CD4-positive, alpha-beta memory T cell (primary cell): Measurements from ENCODE around the gene FAM124A. TPM values are rescaled to one million over a fixed set of nuclear protein-coding genes. Genes with fewer than 3 reads are reported as not detected.
A peak's percentile ranks its signal among the peaks of the same experiment; 100 is the strongest.

Experiments used
- CTCF ChIA-PET: fragments of 350-600 bp; sonication (Branson Sonifier 250); formaldehyde crosslinking; loops from one replicate; lab custom pipeline; 2021; ENCODE audit warnings: inconsistent platforms; ENCODE audit not compliant: partially characterized antibody; lab: Charles Lee
- POLR2A ChIA-PET: fragments of 350-600 bp; sonication (Branson Sonifier 250); formaldehyde crosslinking; loops from one replicate; lab custom pipeline; 2021; ENCODE audit not compliant: partially characterized antibody; lab: Charles Lee
- DNase-seq, 5 donors: peaks; one replicate each; pipeline versions ENCODE4 v3.0.0 to v3.0.0-alpha.2; 2020 to 2022; ENCODE audit warnings: mixed read lengths in 1 of 5
- H3K27ac ChIP-seq: one replicate; pipeline ENCODE4 v1.7.0; 2013; ENCODE audit warnings: low read depth, low read length
- H3K27me3 ChIP-seq: 2 replicates; pipeline ENCODE4 v1.7.0; 2013; ENCODE audit warnings: mild to moderate bottlenecking, low read length, moderate library complexity; ENCODE audit not compliant: insufficient read depth
- H3K36me3 ChIP-seq: 2 replicates; pipeline ENCODE4 v1.7.0; 2013; ENCODE audit warnings: mild to moderate bottlenecking, low read length, moderate library complexity; ENCODE audit not compliant: insufficient read depth
- H3K4me1 ChIP-seq: 2 replicates; pipeline ENCODE4 v1.7.0; 2013; ENCODE audit warnings: mild to moderate bottlenecking, low read length, moderate library complexity; ENCODE audit not compliant: insufficient read depth
- H3K4me3 ChIP-seq, 2 donors: one replicate each; pipeline ENCODE4 v1.7.0; 2013; ENCODE audit warnings: low read length in 2 of 2, mild to moderate bottlenecking in 1 of 2
- H3K9me3 ChIP-seq, 2 donors: one replicate each; pipeline ENCODE4 v1.7.0; 2013; ENCODE audit warnings: low read length in 2 of 2, control low read depth in 1 of 2; ENCODE audit not compliant: control insufficient read depth in 1 of 2
- H3K27ac Mint-ChIP-seq, 7 donors: one replicate each; pipeline ENCODE4 v1.8.0; 2020 to 2021; ENCODE audit warnings: mixed read lengths in 7 of 7, mild to moderate bottlenecking in 6 of 7, inconsistent platforms in 3 of 7, moderate library complexity in 3 of 7
- H3K27me3 Mint-ChIP-seq, 2 donors: one replicate each; pipeline ENCODE4 v1.8.0; 2020 to 2021; ENCODE audit warnings: mixed read lengths in 2 of 2
- H3K36me3 Mint-ChIP-seq, 2 donors: one replicate each; pipeline ENCODE4 v1.8.0; 2020 to 2021; ENCODE audit warnings: mixed read lengths in 2 of 2, inconsistent platforms in 1 of 2, mild to moderate bottlenecking in 1 of 2
- H3K4me1 Mint-ChIP-seq, 4 donors: one replicate each; pipeline ENCODE4 v1.8.0; 2020 to 2021; ENCODE audit warnings: mixed read lengths in 4 of 4, mild to moderate bottlenecking in 1 of 4
- H3K4me3 Mint-ChIP-seq, 8 donors: one replicate each; pipeline ENCODE4 v1.8.0; 2020 to 2021; ENCODE audit warnings: mixed read lengths in 8 of 8, mild to moderate bottlenecking in 7 of 8, moderate library complexity in 6 of 8, inconsistent platforms in 3 of 8
- H3K9me3 Mint-ChIP-seq, 8 donors: one replicate each; pipeline ENCODE4 v1.8.0; 2020 to 2021; ENCODE audit warnings: mixed read lengths in 8 of 8, mild to moderate bottlenecking in 5 of 8, inconsistent platforms in 3 of 8, moderate library complexity in 1 of 8
- intact Hi-C: fragments of 100-400 bp; cut with micrococcal nuclease; formaldehyde crosslinking; loops from one replicate; pipeline ENCODE4 v1.15.1; 2023
- polyA plus RNA-seq, 2 donors: library from polyadenylated mRNA; unstranded; fragments of 300-500 nt; fragmentation: Illumina TruSeq; gene quantifications; one replicate each; pipeline ENCODE4 v1.2.3, GENCODE V29; 2021
- total RNA-seq, 2 experiments: library from RNA; stranded (reverse); gene quantifications; one replicate each; pipeline ENCODE4 v1.2.3, GENCODE V29; 2021

FAM124A gene
- total and polyA plus RNA-seq, 4 experiments from 2014 or later, result not detected

GRCh38 chr13:51221108-51221507, 1.1 kb upstream of the FAM124A start:
- Histone ChIP-seq H3K27me3 (peaks cover 15% of the 10 kb centered on the region), H3K4me3 (no peak overlapping the region)

GRCh38 chr13:51221674-51222036, 543 bp upstream of the FAM124A start:
- intact Hi-C loops, result loop anchor here (5.0 kb wide), 1 partner anchor 576 kb away; no protein-coding TSS in a partner anchor
- Mint-ChIP-seq H3K9me3 (no peaks in the 10 kb centered on the region), H3K27me3 (peaks cover 40 to 43% of the 10 kb centered on the region in 2 donors), H3K36me3 (no peaks in the 10 kb centered on the region), H3K27ac (peak overlapping the region in 1 of 7 donors; percentile 28), H3K4me3 (peak overlapping the region; percentile 59 to 79 (median 73)), H3K4me1 (no peaks in the 10 kb centered on the region)
- no peak for DNase-seq
- no peak overlapping the region for H3K27ac ChIP-seq
- ChIA-PET POLR2A (no interaction called here), CTCF (no interaction called here)
- H3K4me1 ChIP-seq, result peaks cover 3% of the 10 kb centered on the region
- peaks cover 20% of the 10 kb centered on the region for H3K27me3 ChIP-seq
- no peaks in the 10 kb centered on the region for H3K9me3 ChIP-seq
- H3K36me3 ChIP-seq, result no peaks in the 10 kb centered on the region
- H3K4me3 ChIP-seq, result peak overlapping the region in 1 of 2 donors; percentile 50

More at GRCh38 chr13:51221108-51221507, 1.1 kb upstream of the FAM124A start:
- no peak for DNase-seq
- intact Hi-C loops, result loop anchor here (5.0 kb wide), 1 partner anchor 576 kb away; no protein-coding TSS in a partner anchor
- H3K36me3 Mint-ChIP-seq, result no peaks in the 10 kb centered on the region
- Histone ChIP-seq H3K9me3 (no peaks in the 10 kb centered on the region), H3K36me3 (no peaks in the 10 kb centered on the region), H3K4me1 (peaks cover 3% of the 10 kb centered on the region), H3K27ac (no peak overlapping the region)
- peaks cover 36 to 39% of the 10 kb centered on the region in 2 donors for H3K27me3 Mint-ChIP-seq
- POLR2A ChIA-PET, result no interaction called here
- H3K4me1 Mint-ChIP-seq, result no peaks in the 10 kb centered on the region
- no peaks in the 10 kb centered on the region for H3K9me3 Mint-ChIP-seq
- peak overlapping the region; percentile 39 to 79 (median 73) for H3K4me3 Mint-ChIP-seq
- CTCF ChIA-PET, result no interaction called here
- no peak overlapping the region for H3K27ac Mint-ChIP-seq

GRCh38 chr13:51222686-51223559, 725 bp downstream of the FAM124A start:
- H3K36me3 Mint-ChIP-seq, result no peaks in the 10 kb centered on the region
- no peak overlapping the region for H3K27ac Mint-ChIP-seq
- POLR2A ChIA-PET, result no interaction called here
- peak in 1 of 5 donors; percentile 0 for DNase-seq
- Histone ChIP-seq H3K9me3 (no peaks in the 10 kb centered on the region), H3K27ac (no peak overlapping the region), H3K27me3 (peaks cover 20% of the 10 kb centered on the region), H3K36me3 (no peaks in the 10 kb centered on the region), H3K4me1 (peaks cover 3% of the 10 kb centered on the region), H3K4me3 (no peak overlapping the region)
- intact Hi-C loops, result loop anchor here (5.0 kb wide), 1 partner anchor 574 kb away; no protein-coding TSS in a partner anchor
- H3K27me3 Mint-ChIP-seq, result peaks cover 38 to 45% of the 10 kb centered on the region in 2 donors
- peak overlapping the region; percentile 42 to 76 (median 68) for H3K4me3 Mint-ChIP-seq
- no peaks in the 10 kb centered on the region for H3K9me3 Mint-ChIP-seq
- no peaks in the 10 kb centered on the region for H3K4me1 Mint-ChIP-seq
- CTCF ChIA-PET, result interaction anchor here (1.6 kb wide), 2 partner anchors 63 to 64 kb away, joined by 5 to 6 read pairs; no protein-coding TSS in a partner anchor

GRCh38 chr13:51223560-51224270, 1.5 kb downstream of the FAM124A start:
- POLR2A ChIA-PET, result no interaction called here
- no peak overlapping the region for H3K27ac ChIP-seq
- peak overlapping the region in 7 of 8 donors; percentile 36 to 74 (median 57) for H3K4me3 Mint-ChIP-seq

GRCh38 chr13:51225029-51225428, 2.8 kb downstream of the FAM124A start:
- Histone ChIP-seq H3K27me3 (peaks cover 20% of the 10 kb centered on the region), H3K27ac (no peak overlapping the region), H3K36me3 (no peaks in the 10 kb centered on the region), H3K4me1 (peaks cover 3% of the 10 kb centered on the region), H3K4me3 (no peak overlapping the region), H3K9me3 (no peaks in the 10 kb centered on the region)
- Mint-ChIP-seq H3K4me1 (no peaks in the 10 kb centered on the region), H3K9me3 (no peaks in the 10 kb centered on the region), H3K27me3 (peaks cover 38 to 41% of the 10 kb centered on the region in 2 donors), H3K36me3 (no peaks in the 10 kb centered on the region), H3K4me3 (peak overlapping the region in 2 of 8 donors; percentile 2 to 71), H3K27ac (no peak overlapping the region)
- CTCF ChIA-PET, result no interaction called here
- no peak for DNase-seq
- intact Hi-C loops, result no loop called here
- POLR2A ChIA-PET, result interaction anchor here (0.8 kb wide), 1 partner anchor 572 kb away, joined by 3 read pairs; no protein-coding TSS in a partner anchor

More at GRCh38 chr13:51223560-51224270, 1.5 kb downstream of the FAM124A start:
- H3K27ac Mint-ChIP-seq, result no peak overlapping the region
- CTCF ChIA-PET, result interaction anchor here (1.6 kb wide), 2 partner anchors 62 to 64 kb away, joined by 5 to 6 read pairs; no protein-coding TSS in a partner anchor
- H3K9me3 Mint-ChIP-seq, result no peaks in the 10 kb centered on the region
- H3K27me3 Mint-ChIP-seq, result peaks cover 38 to 43% of the 10 kb centered on the region in 2 donors
- H3K27me3 ChIP-seq, result peaks cover 20% of the 10 kb centered on the region
- H3K9me3 ChIP-seq, result no peaks in the 10 kb centered on the region
- no peaks in the 10 kb centered on the region for H3K4me1 Mint-ChIP-seq
- H3K4me1 ChIP-seq, result peaks cover 3% of the 10 kb centered on the region
- H3K36me3 Mint-ChIP-seq, result no peaks in the 10 kb centered on the region
- H3K4me3 ChIP-seq, result no peak overlapping the region
- intact Hi-C loops, result loop anchor here (5.0 kb wide), 1 partner anchor 574 kb away; no protein-coding TSS in a partner anchor
- DNase-seq, result no peak
- H3K36me3 ChIP-seq, result no peaks in the 10 kb centered on the region

- Mint-ChIP-seq H3K9me3 (no peaks in the 10 kb centered on the region), H3K36me3 (no peaks in the 10 kb centered on the region), H3K4me1 (no peaks in the 10 kb centered on the region), H3K4me3 (no peak overlapping the region), H3K27me3 (peaks cover 34 to 44% of the 10 kb centered on the region in 2 donors), H3K27ac (no peak overlapping the region)
- Histone ChIP-seq H3K4me3 (no peak overlapping the region), H3K27me3 (peaks cover 10% of the 10 kb centered on the region), H3K9me3 (no peaks in the 10 kb centered on the region), H3K4me1 (peaks cover 3% of the 10 kb centered on the region), H3K36me3 (no peaks in the 10 kb centered on the region), H3K27ac (no peak overlapping the region)
- CTCF ChIA-PET, result no interaction called here
- POLR2A ChIA-PET, result no interaction called here
- intact Hi-C loops, result no loop called here
- no peak for DNase-seq
Observed at GRCh38 chr13:51227404-51227803, 5.2 kb downstream of the FAM124A start.
